Stimulated activated CD4-positive, alpha-beta T cell treated with anti-CD3 and anti-CD28 coated beads, Interleukin-12 subunit alpha, Interleukin-12 subunit beta, amount 100 ng/mL, for 48 hours (primary cell): ENCODE measurements around the gene SLC5A11.
"Not testable (repeated sequence)": the region's sequence is repeated elsewhere in the genome, so short reads cannot be mapped to it uniquely, and the experiment has no call there.

Experiments used
- DNase-seq, 3 donors: peaks; one replicate each; pipeline ENCODE4 v3.0.0-alpha.2; 2020; ENCODE audit warnings: low read depth in 2 of 3, low spot score in 1 of 3

SLC5A11 gene

GRCh38 chr16:24856871-24857270 lies 11.1 kb downstream of the SLC5A11 start:
- not testable (repeated sequence) for DNase-seq

- peak in 2 of 3 donors; percentile 31 to 32 for DNase-seq
These were observed 12.7 kb downstream of the SLC5A11 start for GRCh38 chr16:24858219-24859041.

- DNase-seq: no peak
These were observed 15.7 kb downstream of the SLC5A11 start for GRCh38 chr16:24861461-24861860.

GRCh38 chr16:24863582-24864437 lies 18.0 kb downstream of the SLC5A11 start:
- no peak for DNase-seq

- DNase-seq: no peak
These were observed 23.3 kb downstream of the SLC5A11 start for GRCh38 chr16:24869033-24869432.

- no peak for DNase-seq
These were observed 26.1 kb downstream of the SLC5A11 start for GRCh38 chr16:24871891-24872290.

GRCh38 chr16:24873028-24873427 lies 27.3 kb downstream of the SLC5A11 start:
- no peak for DNase-seq

GRCh38 chr16:24875466-24875865 lies 29.7 kb downstream of the SLC5A11 start:
- DNase-seq: no peak

GRCh38 chr16:24876231-24876630 lies 30.5 kb downstream of the SLC5A11 start:
- no peak for DNase-seq

GRCh38 chr16:24879684-24880083 lies 33.9 kb downstream of the SLC5A11 start:
- DNase-seq: no peak

- DNase-seq: no peak
These were observed 38.0 kb downstream of the SLC5A11 start for GRCh38 chr16:24883714-24884151.

- no peak for DNase-seq
These were observed 41.7 kb downstream of the SLC5A11 start for GRCh38 chr16:24887472-24887871.

- DNase-seq: no peak
These were observed 45.0 kb downstream of the SLC5A11 start for GRCh38 chr16:24890746-24891145.

GRCh38 chr16:24896439-24896838 lies 50.7 kb downstream of the SLC5A11 start:
- DNase-seq: no peak

- not testable (repeated sequence) for DNase-seq
These were observed 51.8 kb downstream of the SLC5A11 start for GRCh38 chr16:24897522-24897921.

- no peak for DNase-seq
These were observed 54.5 kb downstream of the SLC5A11 start for GRCh38 chr16:24900230-24900629.

- no peak for DNase-seq
These were observed 60.5 kb downstream of the SLC5A11 start for GRCh38 chr16:24906199-24906808.

GRCh38 chr16:24906901-24907300 lies 61.1 kb downstream of the SLC5A11 start:
- no peak for DNase-seq

- DNase-seq: no peak
These were observed 63.0 kb downstream of the SLC5A11 start for GRCh38 chr16:24908716-24909115.

GRCh38 chr16:24909856-24910255 lies 64.1 kb downstream of the SLC5A11 start:
- DNase-seq: no peak

- no peak for DNase-seq
These were observed 69.3 kb downstream of the SLC5A11 start for GRCh38 chr16:24915019-24915418.

- DNase-seq: no peak
These were observed 69.8 kb downstream of the SLC5A11 start for GRCh38 chr16:24915576-24915975.
